GM10847 (cell line): ENCODE measurements around the gene WASL.

ENCODE experiments used
- POLR2A ChIP-seq: IDR thresholded peaks from 2 replicates; pipeline ENCODE4 v1.6.1; 2011; ENCODE audit not compliant: insufficient read length; ENCODE audit errors: extremely low read depth

Gene WASL

GRCh38 chr7:123637878-123638277, 110.9 kb downstream of the WASL start:
- TF ChIP-seq POLR2A: no peak

- no peak for TF ChIP-seq POLR2A
Measured at GRCh38 chr7:123637203-123637602, 111.6 kb downstream of the WASL start.

GRCh38 chr7:123635551-123636359, 113.0 kb downstream of the WASL start:
- no peak for TF ChIP-seq POLR2A

DNA sequence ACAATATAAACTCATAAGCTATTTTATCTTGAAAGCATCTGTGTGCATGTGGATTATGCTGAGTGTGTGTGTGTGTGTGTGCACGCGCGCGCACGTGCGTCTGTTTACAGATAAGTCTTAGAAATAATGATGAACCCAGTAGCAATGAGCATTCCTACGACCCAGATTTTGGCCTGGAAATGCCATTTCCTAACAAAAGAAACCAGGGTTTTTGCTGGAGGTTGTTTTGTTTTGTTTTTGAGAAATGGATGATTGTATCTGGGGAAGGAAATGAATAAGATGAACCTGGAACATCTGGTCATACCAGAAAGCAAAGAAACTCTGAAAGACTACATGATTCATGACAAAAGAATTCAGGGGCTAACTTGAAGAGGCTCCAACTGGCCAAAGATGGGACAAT, 115.2 kb downstream of the WASL start:
- no peak for TF ChIP-seq POLR2A

GRCh38 chr7:123632808-123633207, 116.0 kb downstream of the WASL start:
- no peak for TF ChIP-seq POLR2A
